Heart left ventricle (tissue), 13 donors: Measurements from ENCODE around the gene GPRIN1.

Experiments
- CTCF ChIP-seq, 12 donors: fragments of 200-600 bp; sonication (generic) in 4 of 12; IDR thresholded peaks; one replicate each; pipeline versions ENCODE4 v1.5.0 to v1.8.0; 2018 to 2022; ENCODE audit warnings: antibody characterized with exemption in 12 of 12, mild to moderate bottlenecking in 5 of 12
- POLR2A ChIP-seq, 2 donors: fragments of 450-650 bp; IDR thresholded peaks; one replicate each; pipeline ENCODE4 v1.6.1; 2017; ENCODE audit warnings: antibody characterized with exemption in 2 of 2, mild to moderate bottlenecking in 2 of 2, moderate library complexity in 2 of 2
- donor health status: ischemic (EF 13 %, LVEDD 7.1; RV severe dilation, severe dysfunction).
- donor health status: DM: no; HTN: yes; CAD: no.
- donor health status: DM: no; HTN: no; CAD: no.
- donor health status: ischemic (EF 25% LVEDD 6.9; RV normal size, moderate dysfunction).
- donor health status: ischemic (EF 25% LVEDD 5.7; RV mildly dilated, moderate dysfunction).
- donor health status: ischemic (EF 35%, LVEDD 5.7; RV mildly dilated, moderate dysfunction).
- donor health status: nonischemic (EF 11% LVEDD 7.7; RV severe dilation, severe dysfunction).
- donor health status: DM: yes; HTN: yes; CAD: no.
- donor health status: PGD.
- donor health status: ischemic (EF 29% LVEDD 5.4; RV normal size, mild dysfunction).
- donor health status: nonischemic (EF 23%, LVEDD 6.1; RV moderate dilation, normal function).

GRCh38 chr5:176621661-176622079 lies 11.7 kb upstream of the GPRIN1 start:
- TF ChIP-seq CTCF (IDR thresholded peaks at IDR 0.05) (no peak), POLR2A (IDR thresholded peaks at IDR 0.05) (no peak)
